ENCODE results near the gene SLC16A12. TPM values are rescaled to one million over a fixed set of nuclear protein-coding genes. Genes with fewer than 3 reads are reported as not detected.

The SLC16A12 gene
- total and polyA plus RNA-seq, 12 donors, result 1.8 to 3.6 (median 2.7) TPM

DNA sequence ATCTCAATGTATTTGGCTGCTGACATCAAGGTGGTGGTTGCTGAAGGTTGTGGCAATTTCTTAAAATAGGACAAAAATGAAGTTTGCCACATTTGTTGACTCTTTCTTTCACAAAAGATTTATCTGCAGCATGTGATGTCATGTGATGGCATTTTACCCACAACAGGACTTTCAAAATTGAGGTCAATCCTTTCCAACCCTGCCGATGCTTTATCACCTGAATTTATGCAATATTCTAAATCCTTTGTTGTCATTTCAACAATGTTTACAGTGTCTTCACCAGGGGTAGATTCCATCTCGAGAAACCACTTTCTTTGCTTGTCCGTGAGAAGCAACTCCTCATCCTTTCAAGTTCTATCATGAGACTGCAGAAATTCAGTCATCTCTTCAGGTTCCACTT lies 40.6 kb upstream of the SLC16A12 start:
- Histone ChIP-seq H3K36me3 (no peaks in the 10 kb centered on the region), H3K27me3 (no peaks in the 10 kb centered on the region), H3K4me3 (no peak overlapping the region), H3K9me3 (peaks cover 0 to 17% (median 7%) of the 10 kb centered on the region in 11 donors), H3K27ac (no peak overlapping the region), H3K4me1 (peaks cover 0 to 4% (median 0%) of the 10 kb centered on the region in 9 donors)
- WGBS, 2 donors, result 97 to 99% methylated on average over 3 of the region's 3 CpGs
- ATAC-seq (no peak), DNase-seq (no peak)
- TF ChIP-seq, protein P1, sequence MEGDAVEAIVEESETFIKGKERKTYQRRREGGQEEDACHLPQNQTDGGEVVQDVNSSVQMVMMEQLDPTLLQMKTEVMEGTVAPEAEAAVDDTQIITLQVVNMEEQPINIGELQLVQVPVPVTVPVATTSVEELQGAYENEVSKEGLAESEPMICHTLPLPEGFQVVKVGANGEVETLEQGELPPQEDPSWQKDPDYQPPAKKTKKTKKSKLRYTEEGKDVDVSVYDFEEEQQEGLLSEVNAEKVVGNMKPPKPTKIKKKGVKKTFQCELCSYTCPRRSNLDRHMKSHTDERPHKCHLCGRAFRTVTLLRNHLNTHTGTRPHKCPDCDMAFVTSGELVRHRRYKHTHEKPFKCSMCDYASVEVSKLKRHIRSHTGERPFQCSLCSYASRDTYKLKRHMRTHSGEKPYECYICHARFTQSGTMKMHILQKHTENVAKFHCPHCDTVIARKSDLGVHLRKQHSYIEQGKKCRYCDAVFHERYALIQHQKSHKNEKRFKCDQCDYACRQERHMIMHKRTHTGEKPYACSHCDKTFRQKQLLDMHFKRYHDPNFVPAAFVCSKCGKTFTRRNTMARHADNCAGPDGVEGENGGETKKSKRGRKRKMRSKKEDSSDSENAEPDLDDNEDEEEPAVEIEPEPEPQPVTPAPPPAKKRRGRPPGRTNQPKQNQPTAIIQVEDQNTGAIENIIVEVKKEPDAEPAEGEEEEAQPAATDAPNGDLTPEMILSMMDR (IDR thresholded peaks at IDR 0.05), result no peak
- intact Hi-C loops (cut with DNase I), result loop anchor here in 1 of 10 donors (10.0 kb wide), 1 partner anchor 119 kb away; no protein-coding TSS in a partner anchor

DNA sequence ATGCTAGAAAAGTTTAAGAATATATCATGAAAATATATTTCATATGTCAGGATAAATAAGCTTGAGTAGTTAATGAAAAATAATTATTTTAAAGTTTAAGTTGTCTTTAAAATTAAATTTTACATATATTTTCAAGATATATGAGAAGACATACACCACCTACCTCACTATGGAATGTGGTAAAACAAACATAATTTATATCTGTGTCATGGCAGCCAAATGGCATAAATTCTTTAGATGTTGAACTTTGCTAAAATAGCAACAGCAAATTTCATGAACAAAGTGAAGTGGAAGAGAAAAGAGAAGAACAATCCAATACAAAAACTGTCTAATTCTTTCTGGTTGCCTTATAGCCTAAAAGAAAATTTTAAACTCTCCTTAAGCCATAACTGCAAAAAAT lies 39.6 kb upstream of the SLC16A12 start:
- no peak for DNase-seq
- Histone ChIP-seq H3K36me3 (no peaks in the 10 kb centered on the region), H3K9me3 (peaks cover 0 to 17% (median 7%) of the 10 kb centered on the region in 11 donors), H3K4me1 (peaks cover 0 to 4% (median 0%) of the 10 kb centered on the region in 9 donors), H3K27ac (no peak overlapping the region), H3K27me3 (no peaks in the 10 kb centered on the region), H3K4me3 (no peak overlapping the region)
- intact Hi-C loops (cut with DNase I), result loop anchor here in 1 of 10 donors (10.0 kb wide), 1 partner anchor 120 kb away; no protein-coding TSS in a partner anchor
- TF ChIP-seq, protein P1 (IDR thresholded peaks at IDR 0.05), result no peak
- no peak for ATAC-seq

DNA sequence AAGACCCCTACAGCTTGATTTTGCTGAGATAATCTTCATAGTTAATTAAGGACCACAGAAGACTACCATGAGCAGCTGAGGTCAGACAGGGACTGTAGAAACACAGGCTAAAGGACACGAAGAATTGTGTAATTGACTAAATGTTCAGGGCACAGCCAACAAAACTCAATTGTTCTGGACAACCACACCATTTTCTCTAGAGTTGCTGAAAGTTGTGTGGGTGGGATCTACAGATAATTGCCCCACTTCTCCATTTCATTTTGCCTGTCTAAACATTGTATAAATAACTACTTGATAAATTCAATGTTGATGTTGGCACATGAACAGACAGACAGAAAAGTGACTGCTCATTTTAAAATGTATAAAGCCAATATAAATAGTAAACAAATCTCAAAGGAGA lies 39.0 kb upstream of the SLC16A12 start:
- Histone ChIP-seq H3K27me3 (no peaks in the 10 kb centered on the region), H3K36me3 (no peaks in the 10 kb centered on the region), H3K4me3 (no peak overlapping the region), H3K27ac (no peak overlapping the region), H3K9me3 (peaks cover 0 to 17% (median 7%) of the 10 kb centered on the region in 11 donors), H3K4me1 (peaks cover 0 to 4% (median 0%) of the 10 kb centered on the region in 9 donors)
- 47 to 50% methylated on average over 1 of the region's 1 CpG for WGBS, 2 donors
- ATAC-seq (no peak), DNase-seq (no peak)
- TF ChIP-seq, protein P1 (IDR thresholded peaks at IDR 0.05), result no peak
- intact Hi-C loops (cut with DNase I), result loop anchor here in 1 of 10 donors (10.0 kb wide), 1 partner anchor 120 kb away; no protein-coding TSS in a partner anchor

DNA sequence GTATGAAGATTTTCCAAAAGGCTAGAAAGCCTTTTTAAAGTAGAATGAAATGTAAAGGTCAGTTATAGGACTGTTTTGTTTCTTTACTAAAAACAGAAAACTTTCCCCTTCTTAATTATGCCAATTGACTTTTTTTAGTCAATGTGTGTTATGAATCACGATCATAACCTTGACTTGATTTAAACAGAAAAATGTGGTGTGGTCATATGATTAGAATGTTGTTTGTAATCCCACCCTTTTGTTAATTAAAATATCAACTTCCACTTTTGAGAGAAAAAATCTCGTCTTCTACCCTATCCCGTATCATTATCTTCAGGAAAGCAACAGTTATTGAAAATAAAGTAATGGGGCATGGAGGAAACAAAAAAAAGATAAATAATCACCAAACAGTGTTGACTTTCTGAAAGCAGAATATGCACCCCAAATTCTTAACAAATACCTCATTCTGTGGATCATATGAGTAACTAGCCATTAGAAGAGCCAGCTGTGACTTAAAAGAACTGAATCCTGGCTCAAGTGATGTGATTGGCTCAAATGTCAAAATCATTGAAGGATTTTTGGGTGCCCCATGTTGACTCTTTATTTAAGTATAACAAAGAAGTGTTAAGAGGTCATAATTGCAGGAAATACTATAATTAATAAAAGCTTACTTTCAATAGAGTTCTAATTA lies 32.3 kb upstream of the SLC16A12 start:
- intact Hi-C loops (cut with DNase I), result loop anchor here in 2 of 10 donors (5.0 to 10.0 kb wide), 2 partner anchors 313 to 350 kb away; partner anchors contain the start of gene LIPA (in 1 of the 2)
- WGBS, 2 donors, result 69 to 74% methylated on average over 3 of the region's 3 CpGs
- Histone ChIP-seq H3K36me3 (no peaks in the 10 kb centered on the region), H3K27ac (no peak overlapping the region), H3K9me3 (no peaks in the 10 kb centered on the region), H3K27me3 (peaks cover 0 to 7% (median 0%) of the 10 kb centered on the region in 7 donors), H3K4me3 (no peak overlapping the region), H3K4me1 (no peaks in the 10 kb centered on the region)
- no peak for ATAC-seq
- TF ChIP-seq, protein P1 (IDR thresholded peaks at IDR 0.05), result no peak
- DNase-seq, result no peak
